ENCODE data around the gene DHRS7B.
"Not testable (repeated sequence)": the region's sequence is repeated elsewhere in the genome, so short reads cannot be mapped to it uniquely, and the experiment has no call there.

DHRS7B gene

GRCh38 chr17:21108651-21109050, 18.1 kb upstream of the DHRS7B start:
- DNase-seq (ENCODE audit: low spot score) = no peak

- DNase-seq (ENCODE audit: low spot score) = no peak
Measured at GRCh38 chr17:21113049-21113690, 13.6 kb upstream of the DHRS7B start.

GRCh38 chr17:21113716-21114115, 13.0 kb upstream of the DHRS7B start:
- no peak for DNase-seq (ENCODE audit: low spot score)

- not testable (repeated sequence) for DNase-seq (ENCODE audit: low spot score)
Measured at GRCh38 chr17:21114791-21115190, 12.0 kb upstream of the DHRS7B start.

GRCh38 chr17:21119247-21119918, 7.4 kb upstream of the DHRS7B start:
- peak; percentile 81 for DNase-seq (ENCODE audit: low spot score)

- no peak for DNase-seq (ENCODE audit: low spot score)
Measured at GRCh38 chr17:21119919-21120249, 6.9 kb upstream of the DHRS7B start.

- no peak for DNase-seq (ENCODE audit: low spot score)
Measured at GRCh38 chr17:21124086-21124485, 2.7 kb upstream of the DHRS7B start.

GRCh38 chr17:21124517-21124916, 2.2 kb upstream of the DHRS7B start:
- not testable (repeated sequence) for DNase-seq (ENCODE audit: low spot score)

GRCh38 chr17:21125862-21126261, 902 bp upstream of the DHRS7B start:
- no peak for DNase-seq (ENCODE audit: low spot score)

- DNase-seq (ENCODE audit: low spot score) = no peak
Measured at GRCh38 chr17:21127509-21128077, 829 bp downstream of the DHRS7B start.

GRCh38 chr17:21129023-21129681, 2.4 kb downstream of the DHRS7B start:
- peak; percentile 80 for DNase-seq (ENCODE audit: low spot score)

- no peak for DNase-seq (ENCODE audit: low spot score)
Measured at GRCh38 chr17:21131137-21131536, 4.4 kb downstream of the DHRS7B start.

GRCh38 chr17:21132428-21132827, 5.7 kb downstream of the DHRS7B start:
- no peak for DNase-seq (ENCODE audit: low spot score)

- no peak for DNase-seq (ENCODE audit: low spot score)
Measured at GRCh38 chr17:21134559-21134958, 7.8 kb downstream of the DHRS7B start.

- no peak for DNase-seq (ENCODE audit: low spot score)
Measured at GRCh38 chr17:21140911-21141310, 14.1 kb downstream of the DHRS7B start.

GRCh38 chr17:21141331-21141730, 14.6 kb downstream of the DHRS7B start:
- DNase-seq (ENCODE audit: low spot score) = no peak

GRCh38 chr17:21142065-21142464, 15.3 kb downstream of the DHRS7B start:
- not testable (repeated sequence) for DNase-seq (ENCODE audit: low spot score)

- no peak for DNase-seq (ENCODE audit: low spot score)
Measured at GRCh38 chr17:21143695-21144094, 16.9 kb downstream of the DHRS7B start.

- DNase-seq (ENCODE audit: low spot score) = not testable (repeated sequence)
Measured at GRCh38 chr17:21144299-21144698, 17.5 kb downstream of the DHRS7B start.

GRCh38 chr17:21146362-21147015, 19.7 kb downstream of the DHRS7B start:
- peak; percentile 47 for DNase-seq (ENCODE audit: low spot score)

GRCh38 chr17:21149621-21150020, 22.9 kb downstream of the DHRS7B start:
- DNase-seq (ENCODE audit: low spot score) = no peak

GRCh38 chr17:21152731-21153130, 26.0 kb downstream of the DHRS7B start:
- DNase-seq (ENCODE audit: low spot score) = no peak

All from GM03348 (cell line).